Ishikawa (cell line): ENCODE data around the gene PDIA5.

ENCODE experiments used
- EGR1 ChIP-seq: IDR thresholded peaks from 2 replicates; pipeline ENCODE4 v1.6.1; 2012
- FOXM1 ChIP-seq: IDR thresholded peaks from 2 replicates; pipeline ENCODE4 v1.6.1; 2012; ENCODE audit warnings: low read depth, borderline replicate concordance
- NFIC ChIP-seq: IDR thresholded peaks from 2 replicates; pipeline ENCODE4 v1.6.1; 2012
- RAD21 ChIP-seq: IDR thresholded peaks from 2 replicates; pipeline ENCODE4 v1.6.1; 2012; ENCODE audit warnings: low read depth
- TCF12 ChIP-seq: IDR thresholded peaks from 2 replicates; pipeline ENCODE4 v1.6.1; 2012; ENCODE audit warnings: low read depth
- YY1 ChIP-seq: IDR thresholded peaks from 2 replicates; pipeline ENCODE4 v1.6.1; 2012; ENCODE audit warnings: low read depth
- ZBTB7A ChIP-seq: IDR thresholded peaks from 2 replicates; pipeline ENCODE4 v1.6.1; 2012; ENCODE audit warnings: low read depth
- TF ChIP-seq, protein P1 (sequence below): IDR thresholded peaks from 2 replicates; pipeline ENCODE4 v1.6.1; 2012

DNA sequence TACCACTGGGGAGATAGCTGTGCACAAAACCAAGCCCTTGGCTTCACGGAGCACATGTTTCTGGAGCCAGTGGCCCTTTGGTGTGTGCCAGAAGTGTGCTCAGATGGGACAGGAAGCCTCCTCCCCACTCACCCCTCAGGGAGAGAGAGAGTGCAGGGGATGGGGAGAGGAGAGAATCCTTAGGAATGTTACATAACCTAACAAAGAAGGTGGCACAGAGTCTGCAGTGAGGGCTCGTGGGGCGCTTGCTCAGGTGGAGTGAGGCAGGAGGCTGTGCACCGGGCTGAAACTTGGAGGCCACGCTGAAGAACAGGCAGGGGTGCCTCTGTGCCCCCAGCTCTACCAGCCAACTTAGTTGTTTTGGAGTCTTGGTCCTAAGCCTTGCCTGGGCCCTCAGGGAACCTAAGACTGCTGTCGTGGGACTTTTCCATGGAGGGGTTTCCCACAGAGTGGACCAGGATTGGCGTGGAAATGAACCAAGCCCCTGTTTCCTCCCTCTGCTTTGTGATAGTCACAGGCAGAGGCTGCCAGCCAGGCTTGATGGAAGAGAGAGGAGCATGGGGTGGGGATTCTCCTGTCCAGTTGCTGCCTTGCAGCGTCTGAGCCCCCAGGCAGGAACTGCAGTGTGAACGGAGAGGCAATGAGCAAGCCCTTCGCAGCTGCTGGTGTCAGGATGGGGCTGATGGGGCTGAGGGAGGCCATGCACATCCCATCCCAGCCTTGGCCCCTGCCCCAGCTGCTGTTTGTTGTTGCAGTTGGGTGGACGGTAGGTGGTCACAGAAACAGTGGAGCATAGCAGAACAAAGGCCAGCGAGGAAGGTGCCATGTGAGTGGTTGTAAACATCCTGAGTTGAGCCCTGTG is 32.7 kb downstream of the PDIA5 start:
- no peak for TF ChIP-seq TCF12
- TF ChIP-seq RAD21: no peak
- TF ChIP-seq EGR1: no peak
- TF ChIP-seq, protein P1, sequence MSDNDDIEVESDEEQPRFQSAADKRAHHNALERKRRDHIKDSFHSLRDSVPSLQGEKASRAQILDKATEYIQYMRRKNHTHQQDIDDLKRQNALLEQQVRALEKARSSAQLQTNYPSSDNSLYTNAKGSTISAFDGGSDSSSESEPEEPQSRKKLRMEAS: 0 out of 2 replicates have a peak, but pooled peaks have one; percentile 10
- no peak for TF ChIP-seq FOXM1
- TF ChIP-seq NFIC: no peak
- no peak for TF ChIP-seq YY1
- no peak for TF ChIP-seq ZBTB7A
